GM12874 (cell line): ENCODE results near the gene LDB2.

Source experiments
- TF ChIP-seq, protein P1 (sequence below): IDR thresholded peaks from 2 replicates; pipeline ENCODE4 v1.5.1; 2011; ENCODE audit warnings: low read depth, mild to moderate bottlenecking, control low read depth, low read length, moderate library complexity; ENCODE audit not compliant: insufficient read depth

LDB2 gene

DNA sequence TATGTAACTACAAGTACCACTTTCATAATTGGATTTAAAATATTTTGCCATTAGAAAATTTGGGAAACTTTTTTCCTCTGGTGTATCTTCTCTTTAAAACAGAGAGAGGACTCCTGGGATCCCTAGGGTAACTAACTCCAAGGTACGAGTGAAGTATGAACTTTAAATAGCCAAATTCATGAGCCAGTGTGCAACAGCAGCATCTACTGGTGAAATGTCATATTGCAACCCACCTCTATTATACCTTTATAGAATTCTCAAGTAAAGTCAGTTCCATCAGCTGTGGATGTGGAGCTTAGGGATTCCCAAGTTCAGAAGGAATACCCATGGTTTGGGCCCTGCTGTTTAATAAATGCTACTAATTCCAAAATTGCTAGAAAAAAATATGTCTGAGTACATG, 389.5 kb downstream of the LDB2 start:
- TF ChIP-seq, protein P1, sequence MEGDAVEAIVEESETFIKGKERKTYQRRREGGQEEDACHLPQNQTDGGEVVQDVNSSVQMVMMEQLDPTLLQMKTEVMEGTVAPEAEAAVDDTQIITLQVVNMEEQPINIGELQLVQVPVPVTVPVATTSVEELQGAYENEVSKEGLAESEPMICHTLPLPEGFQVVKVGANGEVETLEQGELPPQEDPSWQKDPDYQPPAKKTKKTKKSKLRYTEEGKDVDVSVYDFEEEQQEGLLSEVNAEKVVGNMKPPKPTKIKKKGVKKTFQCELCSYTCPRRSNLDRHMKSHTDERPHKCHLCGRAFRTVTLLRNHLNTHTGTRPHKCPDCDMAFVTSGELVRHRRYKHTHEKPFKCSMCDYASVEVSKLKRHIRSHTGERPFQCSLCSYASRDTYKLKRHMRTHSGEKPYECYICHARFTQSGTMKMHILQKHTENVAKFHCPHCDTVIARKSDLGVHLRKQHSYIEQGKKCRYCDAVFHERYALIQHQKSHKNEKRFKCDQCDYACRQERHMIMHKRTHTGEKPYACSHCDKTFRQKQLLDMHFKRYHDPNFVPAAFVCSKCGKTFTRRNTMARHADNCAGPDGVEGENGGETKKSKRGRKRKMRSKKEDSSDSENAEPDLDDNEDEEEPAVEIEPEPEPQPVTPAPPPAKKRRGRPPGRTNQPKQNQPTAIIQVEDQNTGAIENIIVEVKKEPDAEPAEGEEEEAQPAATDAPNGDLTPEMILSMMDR: peak; percentile 35; the same call in 1 of the 2 replicates

DNA sequence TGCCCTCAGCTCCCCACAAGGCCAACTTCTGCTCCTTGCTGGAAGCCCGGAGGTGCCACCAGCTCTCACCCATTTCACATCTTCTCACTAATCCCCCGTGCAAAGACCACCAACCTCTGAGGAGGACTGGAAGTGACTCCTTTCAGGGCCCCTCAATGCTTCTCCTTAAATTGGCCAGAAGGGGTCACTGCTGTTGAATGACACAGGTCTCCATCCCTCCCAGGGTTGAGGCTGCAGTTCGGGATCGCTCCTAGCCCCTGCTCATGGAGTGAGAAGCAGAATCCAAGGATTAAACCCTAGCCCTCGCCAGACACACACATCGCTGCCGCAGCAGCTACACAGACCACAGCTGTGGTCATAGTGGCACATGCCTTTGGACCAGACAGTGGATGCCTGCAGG, 392.7 kb downstream of the LDB2 start:
- TF ChIP-seq, protein P1: no peak

GRCh38 chr4:16505267-16505666, 393.2 kb downstream of the LDB2 start:
- TF ChIP-seq, protein P1: no peak

DNA sequence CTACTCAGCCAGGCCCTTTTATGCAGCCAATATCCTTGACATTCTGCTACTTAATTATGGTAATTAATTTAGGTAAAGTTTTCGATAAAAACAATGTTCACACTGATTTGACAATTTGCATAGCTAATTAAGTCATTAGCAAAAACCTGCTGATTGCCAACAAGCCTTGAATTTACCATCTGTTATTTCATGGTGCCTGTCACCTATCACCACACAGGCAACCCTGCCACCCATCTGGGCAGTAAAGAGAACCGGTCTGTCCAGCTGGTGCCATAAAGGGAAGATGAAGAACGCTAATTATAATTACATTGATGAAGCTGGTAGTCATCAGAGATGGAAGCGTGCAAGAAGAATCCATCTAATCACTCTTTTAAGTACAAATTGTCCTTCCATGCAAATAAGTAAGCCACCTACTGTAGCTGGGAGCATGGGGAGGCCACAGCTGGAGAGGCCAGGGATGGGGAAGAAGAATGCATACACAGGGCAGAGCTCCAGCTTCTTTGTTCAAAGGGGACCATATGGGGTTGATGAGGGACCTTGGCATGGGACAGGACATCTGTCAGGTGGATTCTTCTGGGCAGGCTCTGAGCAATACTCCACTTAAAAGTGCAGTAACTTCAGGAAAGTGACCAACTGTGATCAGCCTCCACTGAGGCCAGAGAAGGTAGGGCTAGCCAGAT, 394.9 kb downstream of the LDB2 start:
- TF ChIP-seq, protein P1: no peak

- TF ChIP-seq, protein P1: no peak
These were observed 399.5 kb downstream of the LDB2 start for GRCh38 chr4:16498978-16499377.

- TF ChIP-seq, protein P1: no peak
These were observed 401.9 kb downstream of the LDB2 start for GRCh38 chr4:16496501-16496900.

DNA sequence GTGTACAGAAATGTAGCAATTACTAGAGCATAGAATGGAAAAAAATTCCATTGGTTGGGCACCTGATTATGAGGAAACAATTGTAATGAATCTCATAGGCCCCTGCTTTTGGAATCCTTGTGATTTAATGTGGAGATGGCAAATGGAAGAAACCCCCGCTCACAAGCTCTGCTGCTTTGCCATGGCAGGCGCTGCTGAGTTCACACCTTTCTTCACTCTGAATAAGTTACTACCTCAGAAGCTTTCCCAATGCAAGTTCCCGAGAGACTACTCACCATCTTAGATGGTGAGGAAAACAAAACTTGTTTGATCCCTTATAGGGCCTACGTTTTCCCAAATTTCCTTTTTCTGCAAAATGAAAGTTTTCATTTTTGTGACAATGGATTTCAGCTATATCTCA, 405.6 kb downstream of the LDB2 start:
- TF ChIP-seq, protein P1: no peak

- TF ChIP-seq, protein P1: no peak
These were observed 409.2 kb downstream of the LDB2 start for GRCh38 chr4:16489226-16489625.
